Left ventricle myocardium superior (tissue), 1 donor: ENCODE results near the gene CCDC154. TPM values are rescaled to one million over a fixed set of nuclear protein-coding genes. Genes with fewer than 3 reads are reported as not detected.
"Not testable (repeated sequence)": the region's sequence is repeated elsewhere in the genome, so short reads cannot be mapped to it uniquely, and the experiment has no call there.

Source experiments
- ATAC-seq: fragments of 200-7000 bp; cut with Tn5 transposase; one replicate; pipeline ENCODE4 v1.9.1; 2020; ENCODE audit warnings: mild to moderate bottlenecking, moderate library complexity
- DNase-seq: peaks from one replicate; pipeline ENCODE4 v3.0.0-alpha.2; 2020
- intact Hi-C: fragments of 100-400 bp; cut with micrococcal nuclease; formaldehyde crosslinking; loops from one replicate; pipeline ENCODE4 v1.11.0; 2022
- total RNA-seq: library from RNA; stranded (reverse); fragmentation: NEBNext Ultra II Directional; extraction: Animal tissue kit (Norgen Biotek cat#: 25700); gene quantifications from one replicate; pipeline ENCODE4 v1.2.1, GENCODE V29; 2021
- donor health status: DM: no; HTN: yes; CAD: no; lungs with severe emphysema.

Gene CCDC154
- total RNA-seq, 1 donor from 2014 or later: 1.6 TPM

GRCh38 chr16:1475552-1476114, 31.3 kb upstream of the CCDC154 start:
- DNase-seq (peak; percentile 30), ATAC-seq (no peak)
- intact Hi-C loops: no loop called here

GRCh38 chr16:1474796-1475551, 30.6 kb upstream of the CCDC154 start, which contains the start of gene CLCN7:
TSS of gene CLCN7 (minus strand) at chr16:1475028. CDS start at chr16:1474974, 54 bp downstream.
- ATAC-seq (peak; percentile 98), DNase-seq (peak; percentile 97)
- intact Hi-C loops: no loop called here

GRCh38 chr16:1474082-1474795, 29.9 kb upstream of the CCDC154 start:
- ATAC-seq: no peak
- intact Hi-C loops: no loop called here

GRCh38 chr16:1472974-1473373, 28.6 kb upstream of the CCDC154 start:
- DNase-seq: no peak
- intact Hi-C loops: no loop called here
- ATAC-seq: no peak

More at GRCh38 chr16:1474082-1474795, 29.9 kb upstream of the CCDC154 start:
- peak; percentile 32 for DNase-seq

GRCh38 chr16:1471569-1472194, 27.3 kb upstream of the CCDC154 start:
- intact Hi-C loops: no loop called here
- ATAC-seq (no peak), DNase-seq (no peak)

- DNase-seq: peak; percentile 49
- no peak for ATAC-seq
Observed at GRCh38 chr16:1470481-1471251, 26.3 kb upstream of the CCDC154 start.

GRCh38 chr16:1469693-1470201, 25.4 kb upstream of the CCDC154 start:
- ATAC-seq (no peak), DNase-seq (peak; percentile 29)
- intact Hi-C loops: no loop called here

More at GRCh38 chr16:1470481-1471251, 26.3 kb upstream of the CCDC154 start:
- intact Hi-C loops: no loop called here

GRCh38 chr16:1469141-1469540, 24.8 kb upstream of the CCDC154 start:
- DNase-seq, intact Hi-C loops, ATAC-seq: not testable (repeated sequence)

GRCh38 chr16:1468426-1468810, 24.1 kb upstream of the CCDC154 start:
- intact Hi-C loops: no loop called here
- DNase-seq (peak; percentile 13), ATAC-seq (no peak)

- ATAC-seq: peak; percentile 65
- intact Hi-C loops: no loop called here
- DNase-seq: peak; percentile 45
Observed at GRCh38 chr16:1466968-1467521, 22.7 kb upstream of the CCDC154 start.

- DNase-seq (peak; percentile 18), ATAC-seq (no peak)
- intact Hi-C loops: no loop called here
Observed at GRCh38 chr16:1466054-1466453, 21.7 kb upstream of the CCDC154 start.

GRCh38 chr16:1465567-1465915, 21.2 kb upstream of the CCDC154 start:
- no peak for ATAC-seq
- intact Hi-C loops: no loop called here
- peak; percentile 8 for DNase-seq

- ATAC-seq: no peak
- DNase-seq: peak; percentile 16
Observed at GRCh38 chr16:1464894-1465566, 20.7 kb upstream of the CCDC154 start.

GRCh38 chr16:1464196-1464893, 20.0 kb upstream of the CCDC154 start:
- intact Hi-C loops: no loop called here
- ATAC-seq (no peak), DNase-seq (no peak)

More at GRCh38 chr16:1464894-1465566, 20.7 kb upstream of the CCDC154 start:
- intact Hi-C loops: no loop called here

- no peak for ATAC-seq
- no peak for DNase-seq
- intact Hi-C loops: no loop called here
Observed at GRCh38 chr16:1461146-1461545, 16.8 kb upstream of the CCDC154 start.

GRCh38 chr16:1460602-1461138, 16.3 kb upstream of the CCDC154 start:
- DNase-seq (no peak), ATAC-seq (no peak)
- intact Hi-C loops: no loop called here

- DNase-seq (no peak), ATAC-seq (no peak)
- intact Hi-C loops: no loop called here
Observed at GRCh38 chr16:1459967-1460366, 15.6 kb upstream of the CCDC154 start.
